CD4-positive, alpha-beta T cell treated with Interleukin-4 for 1 hour (primary cell): Measurements from ENCODE around the gene ARHGAP22.

Experiments
- DNase-seq, 2 donors: peaks; one replicate each; pipeline ENCODE4 v3.0.0-alpha.2; 2020 to 2022

ARHGAP22 gene

DNA sequence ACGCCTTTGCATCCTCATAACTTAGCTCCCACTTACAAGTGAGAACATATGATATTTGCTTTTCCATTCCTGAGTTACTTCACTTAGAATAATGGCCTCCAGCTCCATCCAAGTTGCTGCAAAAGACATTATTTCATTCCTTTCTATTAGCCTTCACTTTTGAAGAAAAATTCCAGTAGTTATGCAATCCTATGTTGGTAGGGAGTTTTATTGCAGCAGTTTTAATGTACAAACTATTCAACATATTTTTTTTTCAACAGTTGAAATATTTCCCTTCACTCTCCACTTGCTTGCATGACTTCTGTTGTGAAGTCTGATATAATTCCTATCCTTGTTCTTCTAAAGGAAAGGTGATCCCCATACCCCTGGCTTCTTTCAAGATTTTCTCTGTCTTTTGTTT lies 27.3 kb upstream of the ARHGAP22 start:
- no peak for DNase-seq

GRCh38 chr10:48627984-48628609 lies 23.2 kb upstream of the ARHGAP22 start:
- DNase-seq = no peak

DNA sequence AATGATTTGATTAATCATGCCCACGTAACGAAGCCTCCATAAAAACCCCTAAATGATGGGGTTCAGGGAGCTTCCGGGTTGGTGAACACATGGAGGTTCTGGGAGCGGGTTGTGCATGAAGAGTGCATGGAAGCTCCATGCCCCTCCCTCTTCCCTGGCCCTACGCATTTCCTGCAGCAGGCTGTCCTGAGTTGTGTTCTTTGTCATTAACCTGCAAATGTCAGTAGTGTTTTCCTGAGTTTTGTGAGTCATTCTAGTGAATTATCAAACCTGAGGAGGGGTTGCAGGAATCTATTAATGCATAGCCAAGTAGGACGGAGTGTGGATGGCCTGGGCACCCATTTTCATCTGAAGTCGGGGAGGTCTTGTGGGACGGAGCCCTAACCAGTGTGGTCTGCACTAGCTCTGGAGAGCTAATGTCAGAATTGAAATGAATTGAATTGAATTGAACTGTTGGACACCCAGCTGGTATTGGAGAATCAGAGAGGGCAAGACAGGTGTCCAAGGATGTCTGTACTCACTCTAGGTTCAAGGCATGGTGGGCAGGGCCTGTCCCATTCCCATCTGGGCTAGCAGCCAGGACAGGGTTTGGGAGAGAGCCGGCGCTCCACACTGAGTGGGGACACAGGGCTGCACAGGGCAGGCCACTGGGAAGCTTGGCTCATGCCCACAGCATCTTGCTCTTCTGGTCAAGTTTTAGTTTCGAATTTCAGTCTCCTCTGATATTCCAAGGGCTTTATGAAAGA lies 22.3 kb upstream of the ARHGAP22 start:
- no peak for DNase-seq

DNA sequence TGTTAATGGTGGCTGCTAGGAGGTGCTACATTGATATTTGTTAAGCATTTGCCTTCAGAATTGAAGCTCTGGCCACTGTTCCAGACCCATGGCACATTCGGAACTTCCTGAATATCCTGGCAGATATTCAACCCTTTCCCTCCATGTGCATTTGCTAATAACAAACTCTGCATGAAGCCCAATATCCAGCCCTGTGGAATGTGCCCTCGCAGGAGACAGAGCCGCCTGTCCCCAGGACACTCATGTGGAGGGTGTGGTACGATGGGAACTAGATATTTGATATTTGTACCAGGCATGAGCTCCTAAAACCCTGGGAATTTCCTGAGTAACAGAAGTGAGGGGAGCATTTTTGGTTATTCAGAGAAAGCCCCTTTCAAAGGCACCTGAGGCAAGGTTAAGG lies 21.6 kb upstream of the ARHGAP22 start:
- DNase-seq = no peak

DNA sequence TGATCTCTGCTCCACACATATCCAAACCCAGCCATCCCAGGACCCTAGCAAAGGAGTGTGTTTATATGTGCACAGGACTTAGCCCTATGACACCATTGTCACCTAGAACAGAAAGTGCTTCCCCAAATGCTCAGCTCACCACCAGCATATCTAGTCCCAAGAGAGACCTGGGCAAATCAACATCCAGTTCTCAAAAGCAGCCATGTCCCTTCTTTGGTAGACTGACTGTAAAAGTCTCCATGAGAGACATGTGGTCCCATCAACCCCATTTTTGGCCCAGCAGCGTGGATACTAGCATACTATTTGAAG lies 20.9 kb upstream of the ARHGAP22 start:
- no peak for DNase-seq

- DNase-seq = no peak
Observed at GRCh38 chr10:48623607-48624132, 18.8 kb upstream of the ARHGAP22 start.

DNA sequence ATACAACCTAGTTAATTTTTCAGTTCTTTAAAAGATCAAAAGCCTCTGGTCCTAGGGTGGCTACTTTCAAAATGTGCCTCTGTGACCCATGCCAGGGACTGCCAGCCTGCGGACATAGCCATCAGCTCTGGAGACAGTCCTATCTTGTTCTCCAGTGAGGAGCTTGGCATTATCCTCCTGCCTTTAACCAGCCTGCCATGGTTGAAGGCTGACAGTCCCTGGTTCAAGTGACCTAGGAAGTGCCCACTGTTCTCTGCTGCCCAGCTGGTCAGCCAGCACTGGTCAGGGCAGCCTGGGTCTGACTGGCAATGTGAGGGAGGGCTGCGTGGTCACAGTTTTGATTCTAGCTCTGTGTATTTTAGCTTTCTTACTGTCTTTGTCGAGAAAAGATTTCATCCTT lies 18.1 kb upstream of the ARHGAP22 start:
- no peak for DNase-seq

DNA sequence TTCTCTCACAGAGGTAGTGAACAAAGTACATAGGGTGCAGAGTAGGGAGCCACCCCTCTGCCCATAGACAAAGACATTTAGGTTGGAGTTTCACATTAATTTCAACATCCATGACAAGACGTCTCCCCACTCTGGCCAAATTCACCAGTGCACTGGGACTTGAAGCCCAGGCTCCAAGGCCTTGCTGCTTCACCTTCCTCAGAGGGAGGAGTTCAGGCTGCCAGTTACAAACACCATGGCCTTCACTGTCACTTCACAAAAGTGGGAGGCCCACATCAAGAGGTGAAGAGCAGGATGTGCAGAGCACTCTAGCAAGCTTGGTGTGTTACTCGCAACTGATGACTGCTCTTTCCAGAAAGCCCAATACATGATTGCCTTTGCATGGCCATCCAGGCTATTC lies 15.8 kb upstream of the ARHGAP22 start:
- DNase-seq = no peak

- no peak for DNase-seq
Observed at GRCh38 chr10:48616436-48616835, 11.6 kb upstream of the ARHGAP22 start.

- no peak for DNase-seq
Observed at GRCh38 chr10:48614481-48615390, 9.9 kb upstream of the ARHGAP22 start.

DNA sequence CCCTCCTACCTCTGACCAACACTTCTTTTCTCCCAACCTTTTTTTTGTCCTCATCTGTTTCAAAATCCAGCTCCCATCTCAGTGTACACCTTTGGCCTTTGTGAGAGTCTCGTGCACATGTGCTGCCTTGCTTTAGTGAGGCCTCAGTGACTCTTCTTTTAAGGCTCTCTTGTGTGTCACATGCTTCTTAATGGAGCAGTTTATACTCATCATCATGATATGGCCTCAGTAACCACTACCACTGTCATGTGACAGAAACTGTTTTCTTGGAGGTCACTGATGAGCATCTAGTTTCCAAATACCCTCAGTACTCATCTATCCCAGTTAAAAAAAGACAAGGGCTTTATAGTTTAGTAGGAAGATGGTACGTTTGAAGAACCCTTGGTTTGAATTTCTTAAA lies 8.1 kb upstream of the ARHGAP22 start:
- no peak for DNase-seq

GRCh38 chr10:48612236-48612943 lies 7.5 kb upstream of the ARHGAP22 start:
- DNase-seq = no peak

- no peak for DNase-seq
Observed at GRCh38 chr10:48611133-48611532, 6.3 kb upstream of the ARHGAP22 start.

- DNase-seq = no peak
Observed at GRCh38 chr10:48610585-48611093, 5.8 kb upstream of the ARHGAP22 start.

DNA sequence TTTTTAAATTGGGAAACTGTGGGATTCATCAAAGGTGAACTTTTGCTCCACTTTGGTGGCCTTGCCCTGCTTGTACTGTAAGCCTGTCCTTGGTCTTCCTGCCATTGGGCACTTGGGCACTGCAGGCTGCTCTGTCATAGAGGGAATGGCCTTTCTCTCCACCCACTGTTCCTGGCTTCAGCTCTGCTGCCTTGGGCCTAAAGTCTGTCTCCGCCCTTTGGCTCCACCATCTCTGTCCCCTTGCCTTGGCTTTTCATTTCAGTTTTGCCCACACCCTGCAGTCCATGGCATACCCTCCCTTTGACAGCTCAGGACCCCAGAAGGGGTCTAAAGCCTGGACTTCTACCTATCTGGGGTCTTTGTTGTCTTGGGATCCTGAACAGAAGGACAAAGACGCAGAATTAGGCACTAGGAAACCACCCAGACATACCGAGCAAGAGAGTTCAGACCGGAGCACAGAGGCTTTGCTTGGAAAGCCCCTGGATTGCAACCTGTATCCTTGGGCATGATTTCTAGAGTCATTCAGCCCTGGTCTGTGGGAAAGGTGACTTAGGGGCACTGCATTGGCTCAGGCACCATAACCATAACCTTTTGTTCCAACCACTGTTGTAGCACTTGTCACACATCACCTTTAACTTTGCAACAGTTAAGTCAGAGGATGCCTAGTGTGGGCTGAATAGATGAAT lies 5.2 kb upstream of the ARHGAP22 start:
- no peak for DNase-seq

GRCh38 chr10:48609441-48609840 lies 4.6 kb upstream of the ARHGAP22 start:
- no peak for DNase-seq

DNA sequence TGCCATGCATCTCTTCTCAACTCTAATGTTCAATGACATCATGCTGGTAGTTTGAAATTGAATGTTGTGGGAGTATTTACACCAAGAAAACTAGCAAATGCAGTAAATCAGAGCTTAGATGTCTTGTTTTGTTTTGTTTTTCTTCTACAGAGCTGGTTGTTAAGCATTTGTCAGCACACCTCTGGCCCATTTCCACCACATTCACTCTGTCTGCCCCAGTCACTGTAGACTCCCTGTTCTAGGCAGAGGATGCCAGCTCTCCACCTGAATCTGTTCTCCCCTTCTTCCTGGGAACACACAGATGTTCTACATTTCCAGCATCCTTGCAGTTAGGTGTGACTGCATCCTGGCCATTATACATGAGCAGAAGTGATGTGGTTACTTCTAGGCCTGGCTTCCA lies 4.1 kb upstream of the ARHGAP22 start:
- DNase-seq = no peak

- peak; percentile 28 to 43 for DNase-seq
Observed at GRCh38 chr10:48608279-48608681, 3.4 kb upstream of the ARHGAP22 start.

GRCh38 chr10:48607356-48608278 lies 2.7 kb upstream of the ARHGAP22 start:
- DNase-seq = no peak

- DNase-seq = peak in 1 of 2 donors; percentile 64
Observed at GRCh38 chr10:48606530-48607355, 1.9 kb upstream of the ARHGAP22 start.
